ENCODE data around the gene TC2N.

GRCh38 chr14:91882776-91883175 is 15.4 kb upstream of the TC2N start:
- TF ChIP-seq CTCF (conservative IDR thresholded peaks at IDR 0.05) = no peak
- TF ChIP-seq EZH2 (IDR thresholded peaks at IDR 0.05; ENCODE audit: low read depth) = no peak
